GM23338 (cell line): ENCODE results near the gene ERBB3. TPM values are rescaled to one million over a fixed set of nuclear protein-coding genes. Genes with fewer than 3 reads are reported as not detected.

ENCODE experiments used
- ATAC-seq: fragments of 200-7000 bp; cut with Tn5 transposase; 3 replicates; pipeline ENCODE4 v1.9.1; 2020
- DNase-seq: peaks from one replicate; pipeline ENCODE4 v3.0.0-alpha.2; 2015; ENCODE audit warnings: low spot score
- H2AFZ ChIP-seq: fragments of 200-600 bp; sonication (generic); 2 replicates; pipeline ENCODE4 v1.8.0; 2016; ENCODE audit warnings: antibody characterized with exemption, mild to moderate bottlenecking, moderate library complexity
- H3F3A ChIP-seq: fragments of 200-600 bp; sonication (generic); replicated peaks from 2 replicates; pipeline ENCODE4 v1.8.0; 2017; ENCODE audit warnings: antibody characterized with exemption, mixed run types, low read depth
- H3K27ac ChIP-seq: fragments of 200-600 bp; sonication (generic); 2 replicates; pipeline ENCODE4 v1.6.1; 2016; ENCODE audit warnings: low read depth
- H3K27me3 ChIP-seq: fragments of 200-600 bp; sonication (generic); 2 replicates; pipeline ENCODE4 v1.8.0; 2016; ENCODE audit warnings: mild to moderate bottlenecking, mixed run types, moderate library complexity; ENCODE audit not compliant: insufficient read depth
- H3K36me3 ChIP-seq: fragments of 200-600 bp; sonication (generic); 2 replicates; pipeline ENCODE4 v1.8.0; 2016; ENCODE audit warnings: mild to moderate bottlenecking; ENCODE audit not compliant: insufficient read depth
- H3K4me1 ChIP-seq: fragments of 200-600 bp; sonication (generic); 2 replicates; pipeline ENCODE4 v1.8.0; 2016; ENCODE audit warnings: mild to moderate bottlenecking, moderate library complexity; ENCODE audit not compliant: insufficient read depth
- H3K4me2 ChIP-seq: fragments of 200-600 bp; sonication (generic); 2 replicates; pipeline ENCODE4 v1.7.1; 2017; ENCODE audit warnings: mixed run types
- H3K4me3 ChIP-seq: fragments of 200-600 bp; sonication (generic); 2 replicates; pipeline ENCODE4 v1.6.1; 2016; ENCODE audit warnings: mixed run types
- H3K79me2 ChIP-seq: fragments of 200-600 bp; sonication (generic); replicated peaks from 2 replicates; pipeline ENCODE4 v1.8.0; 2017; ENCODE audit warnings: mild to moderate bottlenecking; ENCODE audit not compliant: insufficient read depth
- H3K9me2 ChIP-seq: fragments of 200-600 bp; sonication (generic); 2 replicates; pipeline ENCODE4 v1.8.0; 2017; ENCODE audit not compliant: insufficient read depth
- H4K20me1 ChIP-seq: fragments of 200-600 bp; sonication (generic); replicated peaks from 2 replicates; pipeline ENCODE4 v1.8.0; 2017; ENCODE audit warnings: mild to moderate bottlenecking; ENCODE audit not compliant: insufficient read depth
- H3K27ac Mint-ChIP-seq: 2 replicates; pipeline ENCODE4 v1.8.0; 2020; ENCODE audit warnings: inconsistent platforms, mild to moderate bottlenecking, moderate library complexity, mixed read lengths
- H3K27me3 Mint-ChIP-seq: 3 replicates; pipeline ENCODE4 v1.8.0; 2022; ENCODE audit warnings: low read depth, mild to moderate bottlenecking, moderate library complexity, mixed read lengths, inconsistent platforms; ENCODE audit not compliant: insufficient read depth, poor library complexity
- H3K36me3 Mint-ChIP-seq: 3 replicates; pipeline ENCODE4 v1.8.0; 2021; ENCODE audit warnings: low read depth, mild to moderate bottlenecking, inconsistent platforms, moderate library complexity, mixed read lengths
- H3K4me1 Mint-ChIP-seq: 3 replicates; pipeline ENCODE4 v1.8.0; 2020; ENCODE audit warnings: mild to moderate bottlenecking, inconsistent platforms, mixed read lengths
- H3K4me3 Mint-ChIP-seq: 3 replicates; pipeline ENCODE4 v1.8.0; 2021; ENCODE audit warnings: moderate library complexity, mild to moderate bottlenecking, inconsistent platforms, mixed read lengths
- H3K9me3 Mint-ChIP-seq: 3 replicates; pipeline ENCODE4 v1.8.0; 2020; ENCODE audit warnings: moderate library complexity, mild to moderate bottlenecking, inconsistent platforms, mixed read lengths
- CREB1 ChIP-seq: fragments of 250-450 bp; sonication (Bioruptor Pico); IDR thresholded peaks from 2 replicates; pipeline ENCODE4 v1.5.0; 2020; ENCODE audit warnings: low read depth, mild to moderate bottlenecking, moderate library complexity
- EZH2 ChIP-seq: fragments of 200-600 bp; sonication (generic); IDR thresholded peaks from one replicate; pipeline ENCODE4 v1.8.0; 2017; ENCODE audit warnings: antibody characterized with exemption, mild to moderate bottlenecking, low read depth; ENCODE audit not compliant: unreplicated experiment
- JUNB ChIP-seq: IDR thresholded peaks from one replicate; pipeline ENCODE4 v1.6.1; 2016; ENCODE audit warnings: antibody characterized with exemption; ENCODE audit not compliant: unreplicated experiment
- NANOG ChIP-seq: IDR thresholded peaks from 2 replicates; pipeline ENCODE4 v1.6.1; 2016; ENCODE audit warnings: antibody characterized with exemption, borderline replicate concordance
- POLR2AphosphoS5 ChIP-seq: IDR thresholded peaks from 2 replicates; pipeline ENCODE4 v1.6.1; 2016; ENCODE audit warnings: antibody characterized with exemption, low read depth
- ZNF114 ChIP-seq: fragments of 250-450 bp; sonication (Bioruptor Pico); IDR thresholded peaks from 2 replicates; pipeline ENCODE4 v1.5.0; 2020; ENCODE audit warnings: mild to moderate bottlenecking, moderate library complexity
- ZNF331 ChIP-seq: fragments of 250-450 bp; sonication (Bioruptor Pico); IDR thresholded peaks from 2 replicates; pipeline ENCODE4 v1.5.0; 2020; ENCODE audit warnings: low read depth, mild to moderate bottlenecking, moderate library complexity
- ZNF462 ChIP-seq: fragments of 250-450 bp; sonication (Bioruptor Pico); IDR thresholded peaks from 2 replicates; pipeline ENCODE4 v1.5.0; 2020; ENCODE audit warnings: mild to moderate bottlenecking, moderate library complexity
- polyA plus RNA-seq: library from polyadenylated mRNA; unstranded; fragments of >200 nt; fragmentation: Nextera tagmentation; extraction: Ambion mirVana; gene quantifications from 2 replicates; pipeline ENCODE4 v1.2.1, GENCODE V29; 2016
- total RNA-seq: library from RNA; depleted of rRNA; stranded (reverse); fragments of >200 nt; shearing (Covaris generic); gene quantifications from 2 replicates; pipeline ENCODE4 v1.2.3, GENCODE V29; 2014

Gene ERBB3
- total and polyA plus RNA-seq, 2 experiments from 2014 or later, result 21.0 to 54.4 TPM

- TF ChIP-seq JUNB (no peak), CREB1 (CRISPR knock-in tag) (no peak), POLR2AphosphoS5 (no peak), EZH2 (no peak), ZNF114 (CRISPR knock-in tag) (no peak), NANOG (no peak), ZNF331 (CRISPR knock-in tag) (no peak)
These were observed 34.1 kb downstream of the ERBB3 start (continued) for GRCh38 chr12:56114084-56114483.

DNA sequence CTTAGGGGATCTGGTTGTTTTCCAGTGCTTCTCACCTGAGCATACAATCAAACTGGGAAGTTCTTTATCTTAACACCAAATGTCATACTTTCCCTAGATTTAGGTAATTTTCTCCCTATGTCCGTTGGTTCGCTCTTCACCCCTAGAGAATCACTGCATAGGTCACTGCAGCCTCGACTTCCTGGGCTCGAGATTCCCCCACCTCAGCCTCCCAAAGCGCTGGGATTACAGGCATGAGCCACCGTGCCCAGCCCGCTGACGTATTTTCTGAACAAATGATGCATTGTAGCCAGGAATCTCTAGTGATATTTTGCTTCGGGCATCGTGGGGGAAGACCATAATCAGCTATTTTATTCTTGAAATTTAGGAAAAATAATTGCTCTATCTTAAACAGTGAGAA is 35.4 kb downstream of the ERBB3 start:
- H2AFZ ChIP-seq, result peak overlapping the region; percentile 6
- peaks cover 61% of the 10 kb centered on the region for H3K36me3 Mint-ChIP-seq
- no peaks in the 10 kb centered on the region for H4K20me1 ChIP-seq
- peaks cover 19% of the 10 kb centered on the region for H3K4me1 Mint-ChIP-seq
- peaks cover 10% of the 10 kb centered on the region for H3K4me1 ChIP-seq
- no peaks in the 10 kb centered on the region for H3K27me3 ChIP-seq
- H3K9me2 ChIP-seq, result no peaks in the 10 kb centered on the region
- H3K4me2 ChIP-seq, result peak overlapping the region; percentile 90
- peak overlapping the region; percentile 86 for H3K4me3 ChIP-seq
- peak overlapping the region; percentile 94 for H3K4me3 Mint-ChIP-seq
- TF ChIP-seq ZNF462 (CRISPR knock-in tag) (no peak), POLR2AphosphoS5 (no peak)
- peaks cover 12% of the 10 kb centered on the region for H3K79me2 ChIP-seq
- ATAC-seq (no peak), DNase-seq (peak; percentile 42)
- H3K36me3 ChIP-seq, result peaks cover 21% of the 10 kb centered on the region
- H3F3A ChIP-seq, result peaks cover 35% of the 10 kb centered on the region
- H3K27ac Mint-ChIP-seq, result peak overlapping the region; percentile 100
- H3K27ac ChIP-seq, result peak overlapping the region; percentile 96; the same call in 1 of the 2 replicates
- H3K9me3 Mint-ChIP-seq, result peaks cover 6% of the 10 kb centered on the region; the same call in 2 of the 3 replicates
- H3K27me3 Mint-ChIP-seq, result peaks cover 22% of the 10 kb centered on the region
